Hypothalamus (tissue), 51 donors: ENCODE results near the gene CALN1.
"Not testable (repeated sequence)": the region's sequence is repeated elsewhere in the genome, so short reads cannot be mapped to it uniquely, and the experiment has no call there.

Source experiments
- DNase-seq, 51 donors: peaks; one replicate each; lab custom pipeline; 2025; lab: John Stamatoyannopoulos, UW

CALN1 gene

DNA sequence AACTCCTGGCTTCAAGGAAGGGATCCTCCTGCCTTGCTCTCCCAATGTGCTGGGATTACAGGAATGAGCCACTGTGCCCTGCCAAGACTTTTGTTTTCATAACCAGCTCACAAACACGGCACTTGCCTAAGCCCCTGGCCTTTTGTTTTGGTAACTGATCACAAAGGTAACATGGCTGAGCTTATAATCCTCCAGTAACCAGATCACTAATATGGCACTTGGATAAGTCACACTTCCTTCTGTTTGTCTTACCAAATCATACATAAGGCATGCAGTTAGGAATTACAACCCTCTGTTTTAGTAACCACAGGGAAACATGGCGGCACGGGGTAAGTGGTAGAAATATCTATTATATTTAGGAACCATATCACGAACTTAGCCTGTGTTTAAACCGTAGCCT lies 577.1 kb downstream of the CALN1 start:
- DNase-seq = no peak

DNA sequence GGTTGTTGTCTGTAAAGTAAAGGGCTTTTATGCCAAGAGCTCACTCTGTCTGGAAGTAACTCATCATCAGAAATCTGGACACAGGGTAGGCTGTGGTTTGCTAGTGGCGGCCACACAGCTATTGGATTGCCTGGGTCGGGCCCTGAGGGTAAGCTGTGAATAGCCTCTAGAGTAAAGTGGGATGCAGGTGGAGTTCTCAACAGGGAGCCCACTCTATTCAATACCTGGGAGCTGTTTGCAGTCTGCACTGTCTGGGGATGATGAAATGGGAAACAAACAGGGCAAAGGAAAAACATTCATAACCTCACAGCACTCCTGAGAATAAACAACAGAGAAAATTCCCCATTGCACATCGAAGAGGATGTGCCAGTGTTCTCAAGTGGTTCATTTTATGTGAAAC lies 582.6 kb downstream of the CALN1 start:
- DNase-seq = no peak

DNA sequence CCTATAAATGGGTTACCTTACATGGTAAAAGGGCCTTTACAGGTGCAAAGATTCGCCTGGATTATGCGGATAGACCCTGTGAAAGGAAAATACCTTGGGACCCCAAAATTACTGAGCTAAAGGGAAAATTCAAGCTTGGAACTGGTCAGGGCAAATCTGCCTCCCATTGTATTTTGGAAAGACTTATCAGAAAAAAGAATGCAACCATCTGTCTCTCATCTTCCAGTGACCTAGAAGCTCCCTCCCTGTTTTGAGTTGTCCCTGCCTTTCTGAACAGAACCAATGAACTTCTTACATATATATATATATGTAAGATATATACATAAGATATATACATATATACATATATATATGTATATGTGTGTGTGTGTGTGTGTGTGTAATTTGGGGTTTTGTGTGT lies 583.8 kb downstream of the CALN1 start:
- DNase-seq = no peak

DNA sequence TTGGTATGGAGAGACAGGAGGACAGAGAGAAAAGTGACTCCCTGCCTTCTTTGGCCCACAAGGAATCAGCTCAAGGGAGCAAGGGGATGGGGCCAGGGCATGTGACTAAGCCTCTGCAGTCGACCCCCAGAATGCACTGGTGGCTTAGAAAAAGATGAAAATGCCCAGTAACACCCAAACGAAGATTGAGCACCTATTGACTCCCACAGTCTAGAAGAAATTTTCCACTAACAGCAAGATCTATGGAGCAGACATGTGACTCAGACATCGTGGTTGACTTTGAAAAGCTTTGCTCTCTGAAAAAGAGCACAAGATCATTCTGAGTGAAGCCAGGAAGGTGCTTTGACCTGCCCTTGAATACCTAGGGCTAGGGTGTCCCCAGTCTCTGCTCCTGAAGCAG lies 586.0 kb downstream of the CALN1 start:
- DNase-seq = no peak

DNA sequence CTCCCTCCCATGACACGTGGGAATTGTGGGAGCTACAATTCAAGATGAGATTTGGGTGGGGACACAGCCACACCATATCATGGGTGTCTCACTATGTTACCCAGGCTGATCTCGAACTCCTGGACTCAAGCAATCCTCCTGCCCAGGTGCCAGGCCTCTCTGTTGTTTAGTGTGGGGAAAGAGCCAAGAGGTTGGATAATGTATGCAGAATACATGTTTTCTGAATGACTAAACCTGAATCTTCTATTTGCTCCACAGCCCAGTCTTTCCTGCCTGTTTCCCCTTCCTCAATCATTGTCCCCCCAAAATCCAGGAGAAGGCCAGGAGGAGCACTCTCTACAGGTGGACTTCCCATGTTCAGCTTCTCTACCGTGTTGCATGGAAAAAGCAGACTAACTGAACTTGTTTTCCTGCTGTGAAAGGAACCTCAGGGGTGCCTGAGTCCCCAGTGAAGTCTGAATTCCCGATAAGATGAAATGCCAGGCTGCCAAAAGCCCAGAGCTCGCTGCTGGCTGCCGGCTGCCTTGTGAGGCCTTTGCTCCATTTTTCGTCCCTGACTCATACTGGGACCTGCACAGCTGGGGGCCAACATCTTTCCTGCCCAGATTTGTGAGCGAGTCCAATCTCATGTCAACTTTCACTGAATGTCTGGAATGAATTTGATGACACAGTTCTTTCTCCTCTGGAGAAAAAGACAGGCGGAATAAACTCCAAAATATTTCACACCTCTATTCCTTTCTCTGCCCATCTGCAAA lies 588.0 kb downstream of the CALN1 start:
- DNase-seq = peak in 1 of 51 donors; percentile 6

DNA sequence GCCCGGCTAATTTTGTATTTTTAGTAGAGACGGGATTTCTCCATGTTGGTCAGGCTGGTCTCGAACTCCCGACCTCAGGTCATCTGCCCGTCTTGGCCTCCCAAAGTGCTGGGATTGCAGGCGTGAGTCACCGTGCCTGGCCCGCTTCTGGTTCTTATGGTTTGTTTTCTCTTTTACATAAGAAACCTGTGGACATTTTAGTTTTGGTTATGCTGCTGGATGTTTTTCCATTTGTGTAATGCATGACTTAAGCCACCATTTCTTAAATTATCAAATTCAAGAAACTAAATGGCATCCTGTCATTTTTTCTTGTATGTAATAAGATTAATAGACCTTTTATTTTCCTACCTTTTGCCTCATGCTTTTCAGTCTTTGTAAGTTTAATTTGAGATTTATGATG lies 589.7 kb downstream of the CALN1 start:
- DNase-seq = not testable (repeated sequence)

DNA sequence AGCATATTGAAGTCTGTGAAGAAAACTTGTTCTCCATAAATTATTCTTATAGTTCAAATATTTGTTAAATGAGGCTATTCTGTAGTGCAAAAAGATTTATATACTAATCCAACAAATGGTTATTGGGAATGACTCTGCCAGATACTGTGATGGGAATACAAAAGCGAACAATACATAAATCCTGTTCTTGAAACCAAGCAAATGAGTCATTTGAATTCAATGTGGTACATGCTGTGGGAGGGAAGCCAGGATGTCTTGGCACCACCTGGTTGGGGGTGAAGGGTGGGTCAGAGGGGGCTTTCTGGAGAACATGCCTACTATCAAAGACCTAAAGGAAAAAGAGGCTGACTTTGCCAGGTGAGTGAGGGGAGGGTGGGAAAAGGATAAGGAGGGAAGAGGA lies 594.2 kb downstream of the CALN1 start:
- DNase-seq = no peak

DNA sequence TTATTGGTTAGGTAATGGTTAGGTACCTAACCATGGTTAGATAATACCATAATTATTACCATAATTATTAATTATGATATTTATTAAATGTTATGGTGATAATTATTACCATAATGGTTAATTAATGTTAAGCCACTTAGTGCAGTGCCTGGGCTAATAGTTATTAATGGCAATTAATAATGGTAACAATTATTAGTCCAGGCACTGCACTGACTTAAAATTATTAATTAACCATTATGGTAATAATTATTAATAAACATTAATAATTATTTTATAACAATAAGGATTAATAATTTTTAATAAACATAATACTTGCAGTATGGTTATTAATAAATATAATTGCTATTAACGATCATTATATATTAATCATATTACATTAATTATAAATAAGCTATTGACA lies 604.0 kb downstream of the CALN1 start:
- DNase-seq = no peak

DNA sequence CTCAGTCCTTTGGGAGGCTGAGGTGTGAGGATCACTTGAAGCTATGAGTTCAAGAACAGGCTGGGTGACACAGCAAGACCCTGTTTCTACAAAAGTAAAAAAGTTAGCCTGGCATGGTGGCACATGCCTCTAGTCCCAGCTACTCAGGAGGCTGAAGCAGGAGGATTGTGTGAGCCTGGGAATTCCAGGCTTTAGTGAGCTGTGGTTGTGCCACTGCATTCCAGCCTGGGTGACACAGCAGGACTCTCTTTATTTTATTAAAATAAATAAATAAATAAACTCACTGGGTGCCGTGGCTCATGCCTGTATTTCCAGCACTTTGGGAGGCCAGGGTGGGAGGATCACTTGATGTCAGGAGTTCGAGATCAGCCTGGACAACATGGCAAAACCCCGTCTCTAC lies 607.9 kb downstream of the CALN1 start:
- DNase-seq = no peak

DNA sequence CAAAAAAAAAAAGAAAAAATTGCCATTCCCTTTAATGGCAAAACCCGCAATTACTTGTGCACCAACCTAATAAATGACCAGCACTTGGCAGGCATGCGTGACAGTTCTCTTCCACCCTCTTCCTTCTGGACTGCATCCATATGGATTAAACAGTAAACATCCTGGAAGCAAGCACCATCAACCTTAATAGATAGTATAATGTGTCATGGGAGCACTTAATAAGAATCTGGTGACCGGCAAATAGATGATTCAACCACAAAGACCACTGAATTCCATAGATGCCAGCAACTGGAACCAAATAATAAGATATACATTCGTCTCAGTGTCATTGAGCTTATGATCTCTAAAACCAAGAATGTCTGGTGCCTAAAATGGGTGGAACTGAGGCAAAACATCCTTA lies 610.2 kb downstream of the CALN1 start:
- DNase-seq = no peak

DNA sequence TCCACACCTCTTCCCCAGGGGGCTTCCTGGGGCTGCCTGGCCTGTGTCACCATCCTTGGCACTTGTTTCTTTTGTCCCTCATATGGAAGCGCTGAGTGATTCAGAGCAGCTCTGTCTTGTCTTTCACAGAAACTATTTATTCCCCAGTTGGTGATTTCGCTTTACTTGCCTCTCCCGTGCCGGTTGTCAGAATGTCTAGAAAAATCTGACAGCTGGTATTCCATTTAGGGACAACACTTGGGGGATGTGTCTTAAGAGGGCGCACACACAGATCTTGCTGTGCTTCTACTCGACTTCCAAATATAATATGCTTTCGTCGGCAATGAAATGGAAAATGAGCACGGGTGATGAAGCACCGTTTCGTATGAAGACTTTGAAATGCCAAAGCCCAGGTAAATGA lies 611.8 kb downstream of the CALN1 start:
- no peak for DNase-seq

DNA sequence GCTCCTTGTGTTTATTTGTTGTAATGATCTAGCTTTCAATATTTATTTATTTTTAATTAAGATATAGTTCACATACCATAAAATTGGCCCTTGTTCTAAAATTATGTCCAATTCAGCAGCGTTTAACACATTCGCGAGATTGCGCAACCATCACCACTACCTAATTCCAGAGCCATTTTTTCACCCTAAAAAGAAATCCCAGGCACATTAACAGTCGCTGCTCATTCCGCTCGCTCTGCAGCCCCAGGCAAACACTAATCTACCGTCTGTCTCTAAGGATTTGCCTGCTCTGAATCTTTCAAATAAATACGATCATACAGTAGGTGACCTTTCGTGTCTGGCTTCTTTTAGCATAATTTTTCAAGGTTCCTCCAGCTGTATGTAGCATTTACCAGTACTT lies 616.7 kb downstream of the CALN1 start:
- DNase-seq = no peak

DNA sequence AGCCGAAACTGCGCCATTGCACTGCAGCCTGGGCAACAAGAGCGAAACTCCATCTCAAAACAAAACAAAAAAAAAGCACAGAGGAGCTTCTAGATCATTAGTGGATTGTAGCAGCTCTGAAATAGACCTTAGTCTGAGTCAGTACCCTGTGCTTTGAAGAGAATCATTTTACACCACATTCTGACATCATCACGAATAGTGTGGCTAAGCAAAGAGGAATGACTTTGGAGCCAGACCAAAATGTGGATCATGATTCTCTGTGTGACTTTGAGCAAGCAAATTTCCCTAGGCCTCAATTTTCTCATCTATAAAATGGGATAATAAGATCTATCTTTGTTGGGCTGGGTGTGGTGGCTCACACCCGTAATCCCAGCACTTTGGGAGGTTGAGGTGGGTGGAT lies 618.9 kb downstream of the CALN1 start:
- DNase-seq = no peak

DNA sequence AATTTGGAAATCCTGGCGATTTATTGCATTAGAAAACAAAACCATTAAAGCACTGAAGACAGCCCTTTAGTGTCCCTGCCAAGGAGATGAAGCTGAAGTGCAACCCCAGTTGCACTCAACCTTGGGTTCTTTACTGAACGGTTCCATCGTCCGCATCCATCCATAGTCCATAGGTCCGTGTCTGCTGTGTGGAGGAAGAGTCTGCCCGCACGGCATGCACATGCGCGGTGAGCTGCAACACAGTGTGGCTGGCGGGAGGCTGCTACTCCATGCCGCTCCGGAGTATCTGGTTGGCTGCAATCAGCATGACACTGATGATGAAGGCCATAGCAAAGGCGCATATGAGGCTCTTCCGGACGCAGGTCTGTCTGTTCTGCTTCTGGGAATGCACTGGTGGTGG lies 624.6 kb downstream of the CALN1 start:
- no peak for DNase-seq

DNA sequence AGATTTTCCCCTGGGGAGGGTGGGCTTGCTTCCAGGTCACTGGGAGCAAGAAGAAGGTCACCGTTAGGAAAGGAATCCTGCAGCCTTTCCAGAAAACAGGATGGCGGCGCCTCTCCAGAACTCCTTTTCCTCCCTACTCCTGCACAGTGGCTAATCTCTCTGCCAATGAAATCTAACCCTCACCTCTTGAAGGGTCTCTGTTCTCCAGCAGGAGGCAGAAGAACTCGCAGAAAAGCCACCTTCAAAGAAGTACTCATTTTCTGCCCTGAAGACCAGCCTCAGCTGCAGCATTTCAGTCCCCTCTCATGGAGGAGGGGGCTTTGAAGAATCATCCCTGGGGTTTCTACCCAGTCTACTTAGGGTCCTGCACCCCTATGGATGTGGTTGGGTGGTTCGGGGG lies 626.9 kb downstream of the CALN1 start:
- DNase-seq = no peak

DNA sequence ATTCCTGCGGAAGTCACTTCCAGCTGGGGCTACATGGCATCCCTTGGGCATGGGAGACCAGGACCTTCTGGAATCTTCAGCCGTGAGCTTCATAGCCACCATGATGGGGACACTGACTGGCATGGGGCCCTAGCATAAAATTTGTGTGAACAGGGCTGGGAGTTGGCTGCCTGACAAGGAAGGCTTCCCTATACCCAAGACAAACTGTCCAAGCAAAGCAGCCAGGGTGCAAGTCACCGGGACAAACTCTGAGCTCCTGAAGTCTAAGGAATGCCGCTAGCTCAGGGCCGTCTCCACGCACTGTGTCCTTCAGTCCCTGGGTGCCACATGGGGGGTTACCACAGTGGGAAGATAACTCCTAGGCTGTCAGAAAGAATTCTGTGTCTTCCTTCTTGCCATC lies 627.4 kb downstream of the CALN1 start:
- no peak for DNase-seq

DNA sequence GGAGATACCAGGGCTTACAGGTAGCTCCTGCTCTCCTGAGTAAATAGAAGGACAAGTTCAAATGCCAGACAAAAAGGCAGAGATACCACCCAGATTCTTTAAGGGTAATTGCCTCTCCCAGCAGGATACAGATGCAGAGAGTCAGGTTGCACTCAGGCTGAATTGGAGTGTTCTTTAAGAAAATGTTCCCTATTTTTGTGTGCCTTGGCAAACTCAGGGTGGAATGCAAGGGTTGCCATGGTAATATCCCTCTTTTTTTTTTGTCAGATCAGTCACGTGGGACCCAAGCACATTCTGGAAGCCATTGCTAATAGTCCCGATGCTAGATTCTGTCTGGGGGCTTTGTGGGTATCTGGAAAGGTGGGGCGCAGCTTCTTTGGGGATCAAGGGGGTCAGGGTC lies 628.0 kb downstream of the CALN1 start:
- peak in 3 of 51 donors; percentile 0 to 32 (median 0) for DNase-seq

DNA sequence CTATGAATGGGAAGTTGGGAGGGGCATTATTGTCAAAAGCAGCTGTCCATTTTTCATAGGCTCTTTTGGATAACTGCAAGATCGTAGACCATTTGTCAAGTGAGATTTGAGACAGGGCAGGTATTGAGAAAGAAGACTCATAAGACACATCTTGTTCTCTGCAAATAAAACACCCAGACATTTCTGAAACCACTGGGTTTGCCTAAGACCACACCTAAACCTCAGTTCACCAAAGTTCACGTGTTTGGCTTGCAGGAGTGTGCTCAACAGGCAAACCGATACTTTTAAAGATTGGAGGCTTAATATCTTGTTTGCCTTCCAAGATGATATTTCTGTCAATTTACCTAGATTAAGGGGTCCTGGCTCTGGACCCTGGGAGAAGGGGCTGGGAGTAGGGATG lies 628.4 kb downstream of the CALN1 start:
- no peak for DNase-seq

DNA sequence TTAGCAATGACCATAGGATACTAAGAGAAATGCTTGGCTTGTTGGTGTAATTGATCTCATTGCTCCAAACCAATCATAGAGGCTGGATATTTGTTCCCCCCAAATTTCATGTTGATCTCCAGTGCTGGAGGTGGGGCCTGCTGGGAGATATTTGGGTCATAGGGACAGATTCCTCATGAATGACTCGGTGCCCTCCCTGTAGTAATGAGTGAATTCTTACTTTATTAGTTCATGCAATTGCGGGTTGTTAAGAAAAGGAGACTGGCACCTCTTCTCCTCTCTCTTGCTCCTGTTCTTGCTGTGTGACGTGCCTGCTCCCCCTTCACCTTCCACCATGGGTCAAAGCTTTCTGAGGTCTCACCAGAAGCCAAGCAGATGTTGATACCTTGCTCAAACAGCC lies 630.1 kb downstream of the CALN1 start:
- no peak for DNase-seq

DNA sequence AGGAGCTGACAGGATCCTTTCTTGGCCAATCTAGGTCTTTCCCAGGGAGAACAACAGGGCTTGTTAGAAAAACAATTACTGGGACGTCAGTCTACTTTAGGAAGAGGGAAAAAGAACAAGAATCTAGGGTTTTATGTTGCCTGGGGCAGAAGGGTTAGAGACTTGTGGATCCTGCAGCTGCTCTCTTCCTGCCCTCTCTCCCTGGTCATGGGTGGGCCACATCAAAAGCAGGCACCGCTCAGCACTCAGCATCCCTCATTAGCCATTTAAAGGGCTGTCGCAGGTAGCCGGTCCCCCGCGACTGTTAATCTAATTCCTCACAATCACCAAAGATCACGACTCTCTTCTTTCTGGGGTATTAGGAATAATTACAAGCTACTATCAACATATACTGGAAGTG lies 631.9 kb downstream of the CALN1 start:
- no peak for DNase-seq

DNA sequence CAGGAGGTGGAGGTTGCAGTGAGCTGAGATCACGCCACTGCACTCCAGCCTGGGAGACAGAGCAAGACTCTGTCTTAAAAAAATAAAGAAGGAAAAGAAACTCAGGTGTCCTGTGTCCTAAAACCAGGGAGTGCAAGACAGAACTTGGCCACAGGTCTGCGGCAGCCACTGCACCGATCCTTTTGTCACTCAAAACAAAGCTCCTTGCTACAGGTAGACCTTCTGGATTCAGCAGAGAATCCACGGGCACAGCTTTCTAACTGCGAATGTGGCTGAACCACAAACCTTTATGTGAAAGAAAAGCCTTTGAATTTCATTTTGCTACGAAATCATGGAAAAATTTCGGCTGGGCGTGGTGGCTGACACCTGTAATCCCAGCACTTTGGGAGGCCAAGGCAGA lies 634.9 kb downstream of the CALN1 start:
- DNase-seq = no peak

DNA sequence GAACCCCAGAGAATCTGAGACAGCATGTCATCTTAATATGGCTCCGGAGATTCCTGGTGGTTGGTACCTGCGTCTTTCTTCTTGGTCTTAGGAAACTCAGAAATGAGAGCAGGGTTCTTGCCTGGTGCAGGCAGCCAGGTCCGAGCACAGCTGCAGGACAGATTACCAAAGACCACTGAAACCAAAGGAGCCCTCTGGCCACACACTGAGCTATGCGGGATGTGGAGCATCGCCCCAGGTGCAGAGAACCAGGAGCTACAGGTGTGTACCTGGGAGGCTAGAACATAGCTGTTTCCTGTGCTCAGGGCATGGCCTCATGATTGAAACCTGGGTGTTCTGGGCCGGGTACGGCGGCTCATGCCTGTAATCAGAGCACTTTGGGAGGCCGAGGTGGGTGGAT lies 635.4 kb downstream of the CALN1 start:
- no peak for DNase-seq

DNA sequence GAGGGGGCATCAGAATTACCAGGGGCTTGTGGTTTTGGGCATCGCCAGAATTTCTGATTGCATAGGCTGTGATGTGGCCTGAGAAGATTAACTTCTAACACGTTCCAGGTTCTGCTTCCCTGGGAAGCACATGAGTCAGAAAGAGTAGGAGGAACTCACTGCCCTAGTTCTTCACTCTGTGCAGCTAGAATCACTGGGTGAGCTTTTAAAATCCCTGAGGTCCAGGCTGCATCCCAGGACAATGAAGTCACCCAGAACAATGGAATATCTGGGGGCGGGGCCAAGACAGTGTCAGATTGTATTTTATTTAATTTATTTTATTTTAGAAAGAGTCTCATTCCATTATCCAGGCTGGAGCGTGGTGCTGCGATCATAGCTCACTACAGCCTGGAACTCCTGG lies 636.5 kb downstream of the CALN1 start:
- DNase-seq = no peak
